GM18520 (cell line): Measurements from ENCODE around the gene ANKEF1.
"Not testable (repeated sequence)": the region's sequence is repeated elsewhere in the genome, so short reads cannot be mapped to it uniquely, and the experiment has no call there.

Experiments
- ATAC-seq: cut with Tn5 transposase; IDR thresholded peaks from one replicate; pipeline ENCODE4 v1.9.1; 2021; ENCODE audit not compliant: unreplicated experiment

The ANKEF1 gene

GRCh38 chr20:10031451-10032215 is 3.2 kb upstream of the ANKEF1 start:
- not testable (repeated sequence) for ATAC-seq

- not testable (repeated sequence) for ATAC-seq
Measured at GRCh38 chr20:10032269-10032668, 2.5 kb upstream of the ANKEF1 start.

- no peak for ATAC-seq
Measured at GRCh38 chr20:10033905-10034650, 709 bp upstream of the ANKEF1 start.

GRCh38 chr20:10036321-10036720 is 1.5 kb downstream of the ANKEF1 start:
- ATAC-seq, result not testable (repeated sequence)

- no peak for ATAC-seq
Measured at GRCh38 chr20:10040070-10040975, 5.5 kb downstream of the ANKEF1 start.

GRCh38 chr20:10042086-10042485 is 7.3 kb downstream of the ANKEF1 start:
- no peak for ATAC-seq

GRCh38 chr20:10047427-10047826 is 12.6 kb downstream of the ANKEF1 start:
- no peak for ATAC-seq

- no peak for ATAC-seq
Measured at GRCh38 chr20:10051185-10051584, 16.4 kb downstream of the ANKEF1 start.

- ATAC-seq, result no peak
Measured at GRCh38 chr20:10059006-10059405, 24.2 kb downstream of the ANKEF1 start.

GRCh38 chr20:10060226-10060625 is 25.4 kb downstream of the ANKEF1 start:
- ATAC-seq, result peak; percentile 54

GRCh38 chr20:10061641-10062040 is 26.9 kb downstream of the ANKEF1 start:
- ATAC-seq, result no peak

- no peak for ATAC-seq
Measured at GRCh38 chr20:10063482-10063881, 28.7 kb downstream of the ANKEF1 start.

- no peak for ATAC-seq
Measured at GRCh38 chr20:10064611-10065010, 29.8 kb downstream of the ANKEF1 start.

GRCh38 chr20:10065154-10065833 is 30.5 kb downstream of the ANKEF1 start:
- no peak for ATAC-seq

- no peak for ATAC-seq
Measured at GRCh38 chr20:10067321-10067720, 32.5 kb downstream of the ANKEF1 start.

GRCh38 chr20:10074513-10074912 is 39.7 kb downstream of the ANKEF1 start:
- peak; percentile 85 for ATAC-seq

GRCh38 chr20:10075606-10076005 is 40.8 kb downstream of the ANKEF1 start:
- no peak for ATAC-seq

GRCh38 chr20:10076126-10077080 is 41.6 kb downstream of the ANKEF1 start:
- no peak for ATAC-seq

GRCh38 chr20:10077081-10077471 is 42.3 kb downstream of the ANKEF1 start:
- ATAC-seq, result no peak

GRCh38 chr20:10077886-10078285 is 43.1 kb downstream of the ANKEF1 start:
- ATAC-seq, result no peak
